A673 (cell line): ENCODE data around the gene SCUBE2.

Experiments used
- EZH2 ChIP-seq: fragments of 200-600 bp; sonication (generic); IDR thresholded peaks from 2 replicates; pipeline ENCODE4 v1.6.1; 2017; ENCODE audit warnings: borderline replicate concordance, low read depth, mild to moderate bottlenecking, mixed read lengths, antibody characterized with exemption, low read length; ENCODE audit not compliant: poor library complexity, severe bottlenecking
- TF ChIP-seq, protein P1 (sequence below): fragments of 300-800, 200-600 bp; sonication (generic); conservative IDR thresholded peaks from 2 replicates; pipeline ENCODE4 v1.5.1; 2017; ENCODE audit warnings: low read depth, mild to moderate bottlenecking, antibody characterized with exemption, low read length, moderate library complexity, mixed read lengths

DNA sequence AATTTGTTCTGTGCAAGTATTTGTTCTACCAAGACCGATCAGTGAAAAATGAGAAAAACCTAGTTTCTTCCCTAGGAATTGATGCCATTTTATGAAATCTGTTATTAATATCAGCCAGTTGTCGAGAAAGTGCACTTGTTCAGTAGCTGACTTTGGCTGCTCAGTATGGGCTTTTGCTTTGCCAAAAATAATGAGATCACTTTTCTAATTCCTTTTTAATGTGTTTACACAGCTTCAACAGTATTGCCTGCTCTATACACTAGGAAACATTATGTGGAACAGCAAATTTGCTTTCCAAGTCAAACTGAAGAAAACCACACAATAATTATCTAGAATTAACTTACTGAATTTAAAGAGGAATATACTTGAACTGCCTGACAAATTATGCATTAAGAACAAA, 34.4 kb downstream of the SCUBE2 start:
- no peak for TF ChIP-seq EZH2
- TF ChIP-seq, protein P1, sequence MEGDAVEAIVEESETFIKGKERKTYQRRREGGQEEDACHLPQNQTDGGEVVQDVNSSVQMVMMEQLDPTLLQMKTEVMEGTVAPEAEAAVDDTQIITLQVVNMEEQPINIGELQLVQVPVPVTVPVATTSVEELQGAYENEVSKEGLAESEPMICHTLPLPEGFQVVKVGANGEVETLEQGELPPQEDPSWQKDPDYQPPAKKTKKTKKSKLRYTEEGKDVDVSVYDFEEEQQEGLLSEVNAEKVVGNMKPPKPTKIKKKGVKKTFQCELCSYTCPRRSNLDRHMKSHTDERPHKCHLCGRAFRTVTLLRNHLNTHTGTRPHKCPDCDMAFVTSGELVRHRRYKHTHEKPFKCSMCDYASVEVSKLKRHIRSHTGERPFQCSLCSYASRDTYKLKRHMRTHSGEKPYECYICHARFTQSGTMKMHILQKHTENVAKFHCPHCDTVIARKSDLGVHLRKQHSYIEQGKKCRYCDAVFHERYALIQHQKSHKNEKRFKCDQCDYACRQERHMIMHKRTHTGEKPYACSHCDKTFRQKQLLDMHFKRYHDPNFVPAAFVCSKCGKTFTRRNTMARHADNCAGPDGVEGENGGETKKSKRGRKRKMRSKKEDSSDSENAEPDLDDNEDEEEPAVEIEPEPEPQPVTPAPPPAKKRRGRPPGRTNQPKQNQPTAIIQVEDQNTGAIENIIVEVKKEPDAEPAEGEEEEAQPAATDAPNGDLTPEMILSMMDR: no peak
